ENCODE data around the gene SNAP29. TPM values are rescaled to one million over a fixed set of nuclear protein-coding genes. Genes with fewer than 3 reads are reported as not detected.

SNAP29 gene
- total RNA-seq, 1 experiment from 2014 or later: 17.9 TPM

DNA sequence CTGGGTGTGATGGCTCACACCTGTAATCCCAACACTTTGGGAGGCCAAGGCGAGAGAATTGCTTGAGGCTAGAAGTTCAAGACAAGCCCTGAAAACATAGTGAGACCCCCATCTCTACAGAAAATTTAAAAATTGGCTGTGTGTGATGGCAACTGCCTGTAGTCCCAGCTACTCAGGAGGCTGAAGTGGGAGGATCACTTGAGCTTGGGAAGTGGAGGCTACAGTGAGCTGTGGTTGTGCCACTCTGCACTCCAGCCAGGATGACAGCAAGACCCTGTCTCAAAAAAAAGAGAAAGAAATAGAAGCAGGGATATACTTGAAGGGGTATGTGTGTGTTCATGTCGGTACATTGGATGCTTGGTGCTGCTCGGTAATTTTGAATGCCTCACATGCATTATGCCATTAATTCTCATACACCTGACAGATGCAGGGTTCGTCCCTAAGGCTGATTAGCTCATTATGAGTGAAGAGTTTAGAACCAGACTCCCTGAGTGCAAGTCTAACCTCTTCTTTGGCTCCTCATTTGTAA is 72.4 kb downstream of the SNAP29 start:
- Histone ChIP-seq H2AFZ (ENCODE audit: low read length) (no peak overlapping the region), H4K20me1 (ENCODE audit: control insufficient read depth, insufficient read depth, insufficient read length) (no peaks in the 10 kb centered on the region), H4K8ac (replicated peaks; ENCODE audit: insufficient read length, low read depth, low read length) (no peak overlapping the region), H3K23ac (ENCODE audit: insufficient read length, low read depth, low read length) (no peak overlapping the region), H3K56ac (ENCODE audit: insufficient read length, low read depth, low read length) (no peak overlapping the region), H4K91ac (ENCODE audit: insufficient read length, low read depth, low read length) (no peak overlapping the region), H3K18ac (ENCODE audit: insufficient read length, low read depth, low read length) (no peak overlapping the region), H3K79me1 (ENCODE audit: insufficient read depth, low read depth, low read length, poor library complexity, severe bottlenecking) (peaks cover 9% of the 10 kb centered on the region), H3T11ph (ENCODE audit: low read length) (no peak overlapping the region), H3K79me2 (ENCODE audit: insufficient read depth, low read length) (peaks cover 72% of the 10 kb centered on the region; the same call in 1 of the 2 replicates), H3K9ac (ENCODE audit: extremely low read depth, insufficient read length, low read length) (no peak overlapping the region), H2BK20ac (ENCODE audit: low read depth, low read length, poor library complexity, severe bottlenecking) (no peak overlapping the region), H2BK5ac (ENCODE audit: insufficient read length, low read length) (no peak overlapping the region), H2BK12ac (ENCODE audit: insufficient read length, low read depth, low read length) (no peak overlapping the region), H2BK120ac (ENCODE audit: low read depth, low read length, poor library complexity, severe bottlenecking) (no peak overlapping the region), H3K14ac (ENCODE audit: insufficient read depth, low read length) (no peak overlapping the region), H3K27me3 (ENCODE audit: insufficient read depth, low read length) (no peaks in the 10 kb centered on the region), H3K4ac (ENCODE audit: low read depth, low read length) (no peak overlapping the region), H2BK15ac (ENCODE audit: low read depth, low read length) (no peak overlapping the region), H3K4me2 (ENCODE audit: insufficient read depth, insufficient read length, low read length) (no peak overlapping the region), H3K4me1 (ENCODE audit: insufficient read depth, low read length) (no peaks in the 10 kb centered on the region; the same call in 1 of the 2 replicates), H3K23me2 (ENCODE audit: insufficient read length, low read depth, low read length, poor library complexity, severe bottlenecking) (no peaks in the 10 kb centered on the region), H2AK5ac (ENCODE audit: insufficient read length, low read length) (no peak overlapping the region), H4K5ac (ENCODE audit: insufficient read length, low read depth, low read length) (no peak overlapping the region), H3K9me3 (ENCODE audit: control insufficient read depth, low read depth, low read length) (no peaks in the 10 kb centered on the region), H3K27ac (ENCODE audit: insufficient read length, low read depth, low read length) (no peak overlapping the region)
- TF ChIP-seq, protein P1, sequence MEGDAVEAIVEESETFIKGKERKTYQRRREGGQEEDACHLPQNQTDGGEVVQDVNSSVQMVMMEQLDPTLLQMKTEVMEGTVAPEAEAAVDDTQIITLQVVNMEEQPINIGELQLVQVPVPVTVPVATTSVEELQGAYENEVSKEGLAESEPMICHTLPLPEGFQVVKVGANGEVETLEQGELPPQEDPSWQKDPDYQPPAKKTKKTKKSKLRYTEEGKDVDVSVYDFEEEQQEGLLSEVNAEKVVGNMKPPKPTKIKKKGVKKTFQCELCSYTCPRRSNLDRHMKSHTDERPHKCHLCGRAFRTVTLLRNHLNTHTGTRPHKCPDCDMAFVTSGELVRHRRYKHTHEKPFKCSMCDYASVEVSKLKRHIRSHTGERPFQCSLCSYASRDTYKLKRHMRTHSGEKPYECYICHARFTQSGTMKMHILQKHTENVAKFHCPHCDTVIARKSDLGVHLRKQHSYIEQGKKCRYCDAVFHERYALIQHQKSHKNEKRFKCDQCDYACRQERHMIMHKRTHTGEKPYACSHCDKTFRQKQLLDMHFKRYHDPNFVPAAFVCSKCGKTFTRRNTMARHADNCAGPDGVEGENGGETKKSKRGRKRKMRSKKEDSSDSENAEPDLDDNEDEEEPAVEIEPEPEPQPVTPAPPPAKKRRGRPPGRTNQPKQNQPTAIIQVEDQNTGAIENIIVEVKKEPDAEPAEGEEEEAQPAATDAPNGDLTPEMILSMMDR (conservative IDR thresholded peaks at IDR 0.05): no peak
- no CpG with 5 or more reads among the region's 4 CpGs for WGBS (ENCODE audit: extremely low coverage, insufficient read length, low lambda C conversion rate)
- Mint-ChIP-seq H3K27me3 (ENCODE audit: low read depth) (no peaks in the 10 kb centered on the region), H3K9me3 (no peaks in the 10 kb centered on the region), H3K27ac (no peak overlapping the region; a peak in 1 of 7 replicates), H3K4me1 (peaks cover 9 to 12% of the 10 kb centered on the region in 2 experiments), H3K36me3 (ENCODE audit: insufficient read depth in 1 of 3, low read depth in 3 of 3) (peaks cover 25 to 56% (median 34%) of the 10 kb centered on the region in 3 experiments), H3K4me3 (no peak overlapping the region)
- no peak for DNase-seq

Measured in H9 (cell line).